Neural progenitor cell (in vitro differentiated cells): Measurements from ENCODE around the gene SUPT4H1. TPM values are rescaled to one million over a fixed set of nuclear protein-coding genes. Genes with fewer than 3 reads are reported as not detected.

Experiments
- DNase-seq: peaks from one replicate; pipeline ENCODE4 v3.0.0-alpha.2; 2016; ENCODE audit warnings: low spot score
- H2AFZ ChIP-seq: fragments of 200-600 bp; sonication (generic); replicated peaks from 2 replicates; pipeline ENCODE4 v1.6.1; 2016; ENCODE audit warnings: antibody characterized with exemption
- H3F3A ChIP-seq: fragments of 200-600 bp; sonication (generic); 2 replicates; pipeline ENCODE4 v1.6.1; 2016; ENCODE audit warnings: antibody characterized with exemption, low read depth
- H3K27ac ChIP-seq: fragments of 200-600 bp; sonication (generic); 2 replicates; pipeline ENCODE4 v1.5.1; 2016; ENCODE audit warnings: mild to moderate bottlenecking
- H3K27me3 ChIP-seq: fragments of 200-600 bp; sonication (generic); 2 replicates; pipeline ENCODE4 v1.6.1; 2016; ENCODE audit warnings: mild to moderate bottlenecking, moderate library complexity
- H3K36me3 ChIP-seq: fragments of 200-600 bp; sonication (generic); 2 replicates; pipeline ENCODE4 v1.5.1; 2016
- H3K4me1 ChIP-seq: fragments of 200-600 bp; sonication (generic); 2 replicates; pipeline ENCODE4 v1.6.1; 2016; ENCODE audit warnings: mixed run types
- H3K4me2 ChIP-seq: fragments of 200-600 bp; sonication (generic); 2 replicates; pipeline ENCODE4 v1.6.1; 2016
- H3K4me3 ChIP-seq: fragments of 200-600 bp; sonication (generic); 2 replicates; pipeline ENCODE4 v1.5.1; 2016
- H3K79me2 ChIP-seq: fragments of 200-600 bp; sonication (generic); 2 replicates; pipeline ENCODE4 v1.6.1; 2016; ENCODE audit warnings: low read depth
- H3K9ac ChIP-seq: fragments of 200-600 bp; sonication (generic); 2 replicates; pipeline ENCODE4 v1.6.1; 2016
- H3K9me3 ChIP-seq: fragments of 200-600 bp; sonication (generic); 2 replicates; pipeline ENCODE4 v1.5.1; 2016; ENCODE audit warnings: low read depth
- H4K20me1 ChIP-seq: fragments of 200-600 bp; sonication (generic); 2 replicates; pipeline ENCODE4 v1.6.1; 2016; ENCODE audit warnings: low read depth
- H3K27ac Mint-ChIP-seq: 3 replicates; pipeline ENCODE4 v1.8.0; 2021; ENCODE audit warnings: mixed read lengths
- H3K27me3 Mint-ChIP-seq: 2 replicates; pipeline ENCODE4 v1.8.0; 2022; ENCODE audit warnings: low read depth, mild to moderate bottlenecking, inconsistent platforms, moderate library complexity, mixed read lengths; ENCODE audit not compliant: insufficient read depth
- H3K36me3 Mint-ChIP-seq: 3 replicates; pipeline ENCODE4 v1.8.0; 2021; ENCODE audit warnings: mixed read lengths
- H3K4me1 Mint-ChIP-seq: 3 replicates; pipeline ENCODE4 v1.8.0; 2021; ENCODE audit warnings: mixed read lengths
- H3K4me3 Mint-ChIP-seq: 3 replicates; pipeline ENCODE4 v1.8.0; 2021; ENCODE audit warnings: mild to moderate bottlenecking, moderate library complexity, mixed read lengths
- H3K9me3 Mint-ChIP-seq: 3 replicates; pipeline ENCODE4 v1.8.0; 2020; ENCODE audit warnings: mixed read lengths
- CTCF ChIP-seq: fragments of 200-600 bp; sonication (generic); IDR thresholded peaks from 2 replicates; pipeline ENCODE4 v1.5.1; 2017; ENCODE audit warnings: antibody characterized with exemption, mild to moderate bottlenecking
- EZH2 ChIP-seq: fragments of 200-600 bp; sonication (generic); IDR thresholded peaks from 2 replicates; pipeline ENCODE4 v1.6.1; 2017; ENCODE audit warnings: antibody characterized with exemption, mild to moderate bottlenecking, moderate library complexity
- EZH2phosphoT487 ChIP-seq: fragments of 200-600 bp; sonication (generic); IDR thresholded peaks from 2 replicates; pipeline ENCODE4 v1.6.1; 2017; ENCODE audit warnings: antibody characterized with exemption
- total RNA-seq: library from RNA; depleted of rRNA; stranded (reverse); fragments of >200 nt; gene quantifications from 2 replicates; pipeline ENCODE4 v1.2.3, GENCODE V29; 2015; ENCODE audit warnings: low replicate concordance

SUPT4H1 gene
- total RNA-seq, 1 donor from 2014 or later, result 103 TPM

GRCh38 chr17:58335779-58336455, 16.1 kb downstream of the SUPT4H1 start:
- Histone ChIP-seq H3K27ac (no peak overlapping the region), H4K20me1 (no peaks in the 10 kb centered on the region), H3K79me2 (no peaks in the 10 kb centered on the region), H3K9ac (no peak overlapping the region), H3K36me3 (no peaks in the 10 kb centered on the region), H3K4me3 (no peak overlapping the region), H3K27me3 (no peaks in the 10 kb centered on the region), H3K9me3 (no peaks in the 10 kb centered on the region), H3K4me2 (no peak overlapping the region), H3F3A (no peaks in the 10 kb centered on the region), H3K4me1 (peaks cover 18% of the 10 kb centered on the region), H2AFZ (no peak overlapping the region)
- peaks cover 2% of the 10 kb centered on the region for H3K9me3 Mint-ChIP-seq
- peak overlapping the region; percentile 85 for H3K27ac Mint-ChIP-seq
- H3K27me3 Mint-ChIP-seq, result peaks cover 6% of the 10 kb centered on the region
- H3K36me3 Mint-ChIP-seq, result no peaks in the 10 kb centered on the region
- no peak for TF ChIP-seq EZH2phosphoT487
- TF ChIP-seq EZH2, result no peak
- TF ChIP-seq CTCF, result no peak
- no peak for DNase-seq
- H3K4me1 Mint-ChIP-seq, result peaks cover 33% of the 10 kb centered on the region
- no peak overlapping the region for H3K4me3 Mint-ChIP-seq

- Histone ChIP-seq H3K36me3 (no peaks in the 10 kb centered on the region), H3K4me1 (peaks cover 18% of the 10 kb centered on the region), H2AFZ (no peak overlapping the region), H4K20me1 (no peaks in the 10 kb centered on the region), H3K27me3 (no peaks in the 10 kb centered on the region), H3K9ac (no peak overlapping the region), H3K4me3 (no peak overlapping the region), H3K27ac (no peak overlapping the region), H3K4me2 (no peak overlapping the region), H3K79me2 (no peaks in the 10 kb centered on the region), H3K9me3 (no peaks in the 10 kb centered on the region), H3F3A (no peaks in the 10 kb centered on the region)
- peaks cover 2% of the 10 kb centered on the region for H3K9me3 Mint-ChIP-seq
- no peak overlapping the region for H3K4me3 Mint-ChIP-seq
- H3K4me1 Mint-ChIP-seq, result peaks cover 38% of the 10 kb centered on the region
- H3K27ac Mint-ChIP-seq, result peak overlapping the region; percentile 72
- peaks cover 6% of the 10 kb centered on the region for H3K27me3 Mint-ChIP-seq
- H3K36me3 Mint-ChIP-seq, result no peaks in the 10 kb centered on the region
- no peak for TF ChIP-seq EZH2
- DNase-seq, result no peak
Measured at GRCh38 chr17:58335061-58335731, 16.8 kb downstream of the SUPT4H1 start.

GRCh38 chr17:58334661-58335060, 17.3 kb downstream of the SUPT4H1 start:
- Histone ChIP-seq H4K20me1 (no peaks in the 10 kb centered on the region), H3K9me3 (no peaks in the 10 kb centered on the region), H3K4me1 (peaks cover 18% of the 10 kb centered on the region), H3K79me2 (no peaks in the 10 kb centered on the region), H3K27ac (no peak overlapping the region), H2AFZ (no peak overlapping the region), H3F3A (no peaks in the 10 kb centered on the region), H3K9ac (no peak overlapping the region), H3K4me2 (no peak overlapping the region), H3K27me3 (no peaks in the 10 kb centered on the region), H3K36me3 (no peaks in the 10 kb centered on the region), H3K4me3 (no peak overlapping the region)
- Mint-ChIP-seq H3K4me3 (no peak overlapping the region), H3K27me3 (peaks cover 5% of the 10 kb centered on the region), H3K9me3 (peaks cover 2% of the 10 kb centered on the region), H3K27ac (peak overlapping the region; percentile 94), H3K4me1 (peaks cover 42% of the 10 kb centered on the region), H3K36me3 (no peaks in the 10 kb centered on the region)
- no peak for TF ChIP-seq EZH2phosphoT487
- TF ChIP-seq CTCF, result no peak
- no peak for TF ChIP-seq EZH2
- no peak for DNase-seq

- Histone ChIP-seq H3K36me3 (no peaks in the 10 kb centered on the region), H3K4me3 (no peak overlapping the region), H2AFZ (no peak overlapping the region), H3F3A (no peaks in the 10 kb centered on the region), H3K27ac (no peak overlapping the region), H3K9ac (no peak overlapping the region), H3K9me3 (no peaks in the 10 kb centered on the region), H4K20me1 (no peaks in the 10 kb centered on the region), H3K79me2 (no peaks in the 10 kb centered on the region), H3K4me1 (peaks cover 21% of the 10 kb centered on the region), H3K4me2 (no peak overlapping the region), H3K27me3 (no peaks in the 10 kb centered on the region)
- Mint-ChIP-seq H3K27ac (peak overlapping the region; percentile 94), H3K27me3 (peaks cover 5% of the 10 kb centered on the region), H3K36me3 (no peaks in the 10 kb centered on the region), H3K4me1 (peaks cover 43% of the 10 kb centered on the region), H3K4me3 (no peak overlapping the region), H3K9me3 (peaks cover 2% of the 10 kb centered on the region)
- DNase-seq, result no peak
- no peak for TF ChIP-seq EZH2
- TF ChIP-seq CTCF, result no peak
- TF ChIP-seq EZH2phosphoT487, result no peak
Measured at GRCh38 chr17:58334256-58334655, 17.7 kb downstream of the SUPT4H1 start.
